Left colon (tissue), 2 donors: ENCODE results near the gene PRDM10. TPM values are rescaled to one million over a fixed set of nuclear protein-coding genes. Genes with fewer than 3 reads are reported as not detected.

Experiments used
- ATAC-seq: fragments of 200-7000 bp; cut with Tn5 transposase; one replicate; pipeline ENCODE4 v1.9.1; 2020; ENCODE audit warnings: mild to moderate bottlenecking, moderate library complexity
- DNase-seq, 2 donors: peaks; one replicate each; pipeline ENCODE4 v3.0.0-alpha.2; 2020
- intact Hi-C, 2 donors: fragments of 100-400 bp; cut with DNase I in 1 of 2; cut with micrococcal nuclease in 1 of 2; formaldehyde crosslinking; loops; one replicate each; pipeline versions ENCODE4 v1.11.2 to v1.14.0; 2022; cut with DNase I, micrococcal nuclease
- total RNA-seq, 2 donors: library from RNA; stranded (reverse); fragmentation: NEBNext Ultra II Directional; extraction: Animal tissue kit (Norgen Biotek cat#: 25700); gene quantifications; one replicate each; pipeline ENCODE4 v1.2.1, GENCODE V29; 2021
- donor health status: DM: no; HTN: no; CAD: no.
- donor health status: DM: yes; HTN: yes; CAD: no.

PRDM10 gene
- total RNA-seq, 2 donors from 2014 or later = 11.8 to 12.1 TPM

GRCh38 chr11:129930296-129930695 is 72.3 kb downstream of the PRDM10 start:
- ATAC-seq = no peak
- DNase-seq = no peak
- intact Hi-C loops = no loop called here

- no peak for ATAC-seq
- intact Hi-C loops = loop anchor here in 1 of 2 donors (10.0 kb wide), 1 partner anchor 205 kb away; no protein-coding TSS in a partner anchor
- DNase-seq = no peak
Measured at GRCh38 chr11:129929721-129930120, 72.9 kb downstream of the PRDM10 start.

GRCh38 chr11:129928923-129929692 is 73.5 kb downstream of the PRDM10 start:
- DNase-seq (no peak), ATAC-seq (no peak)
- intact Hi-C loops = loop anchor here in 1 of 2 donors (10.0 kb wide), 1 partner anchor 206 kb away; no protein-coding TSS in a partner anchor

- intact Hi-C loops = loop anchor here (2.0 to 10.0 kb wide), 2 partner anchors 210 to 212 kb away; no protein-coding TSS in a partner anchor
- ATAC-seq (no peak), DNase-seq (no peak)
Measured at GRCh38 chr11:129922674-129923073, 80.0 kb downstream of the PRDM10 start.

GRCh38 chr11:129918361-129918760 is 84.3 kb downstream of the PRDM10 start:
- no peak for DNase-seq
- no peak for ATAC-seq
- intact Hi-C loops = no loop called here

GRCh38 chr11:129917231-129917630 is 85.4 kb downstream of the PRDM10 start:
- ATAC-seq (no peak), DNase-seq (no peak)
- intact Hi-C loops = no loop called here

- intact Hi-C loops = no loop called here
- DNase-seq (no peak), ATAC-seq (no peak)
Measured at GRCh38 chr11:129911298-129911697, 91.3 kb downstream of the PRDM10 start.

GRCh38 chr11:129910360-129910759 is 92.3 kb downstream of the PRDM10 start:
- intact Hi-C loops = no loop called here
- no peak for ATAC-seq
- no peak for DNase-seq

- no peak for DNase-seq
- intact Hi-C loops = no loop called here
- no peak for ATAC-seq
Measured at GRCh38 chr11:129905402-129905801, 97.2 kb downstream of the PRDM10 start.

GRCh38 chr11:129896062-129896461 is 106.6 kb downstream of the PRDM10 start:
- intact Hi-C loops = no loop called here
- peak in 1 of 2 donors; percentile 26 for DNase-seq
- ATAC-seq = no peak

- intact Hi-C loops = no loop called here
- DNase-seq (peak; percentile 77 to 93), ATAC-seq (peak; percentile 98)
Measured at GRCh38 chr11:129895126-129896041, 107.3 kb downstream of the PRDM10 start, which contains the start of gene NFRKB. TSS of gene NFRKB (minus strand) at chr11:129895578. CDS start at chr11:129892849, 2,729 bp downstream.

- intact Hi-C loops = no loop called here
- no peak for DNase-seq
- peak; percentile 41 for ATAC-seq
Measured at GRCh38 chr11:129894278-129895125, 108.1 kb downstream of the PRDM10 start.

- no peak for DNase-seq
- no peak for ATAC-seq
- intact Hi-C loops = no loop called here
Measured at GRCh38 chr11:129888451-129888850, 114.2 kb downstream of the PRDM10 start.

- DNase-seq (no peak), ATAC-seq (no peak)
- intact Hi-C loops = no loop called here
Measured at GRCh38 chr11:129885381-129885780, 117.3 kb downstream of the PRDM10 start.

GRCh38 chr11:129884581-129884980 is 118.1 kb downstream of the PRDM10 start:
- intact Hi-C loops = no loop called here
- no peak for ATAC-seq
- DNase-seq = no peak

- ATAC-seq (peak; percentile 76), DNase-seq (peak in 1 of 2 donors; percentile 46)
- intact Hi-C loops = no loop called here
Measured at GRCh38 chr11:129881570-129882170, 121.0 kb downstream of the PRDM10 start.

GRCh38 chr11:129880311-129880710 is 122.3 kb downstream of the PRDM10 start:
- intact Hi-C loops = no loop called here
- no peak for DNase-seq

GRCh38 chr11:129871914-129872313 is 130.7 kb downstream of the PRDM10 start:
- no peak for DNase-seq
- ATAC-seq = no peak
- intact Hi-C loops = no loop called here

More at GRCh38 chr11:129880311-129880710, 122.3 kb downstream of the PRDM10 start:
- ATAC-seq = no peak
